OCI-LY3 (cell line): ENCODE results near the gene SLC9C2.
"Not testable (repeated sequence)": the region's sequence is repeated elsewhere in the genome, so short reads cannot be mapped to it uniquely, and the experiment has no call there.

Experiments
- H2AFZ ChIP-seq: fragments of 200-600, 300-600 bp; shearing (Covaris generic); 2 replicates; pipeline ENCODE4 v1.6.0; 2014; ENCODE audit warnings: antibody characterized with exemption, low read depth, low read length
- H3K27ac ChIP-seq: fragments of 200-600, 300-600 bp; sonication (generic); 2 replicates; pipeline ENCODE4 v1.5.1; 2014; ENCODE audit warnings: mild to moderate bottlenecking, low read length, moderate library complexity, mixed read lengths
- H3K27me3 ChIP-seq: fragments of 200-600, 300-600 bp; sonication (generic); 2 replicates; pipeline ENCODE4 v1.6.1; 2014; ENCODE audit warnings: low read depth, low read length, mixed read lengths
- H3K36me3 ChIP-seq: fragments of 200-600, 300-600 bp; sonication (generic); replicated peaks from 2 replicates; pipeline ENCODE3; 2014; ENCODE audit warnings: low read depth, low read length, mixed read lengths
- H3K4me1 ChIP-seq: fragments of 300-600, 200-600 bp; sonication (generic); 2 replicates; pipeline ENCODE4 v1.6.1; 2014; ENCODE audit warnings: low read length, mixed read lengths
- H3K4me2 ChIP-seq: fragments of 200-600, 300-600 bp; sonication (generic); 2 replicates; pipeline ENCODE4 v1.6.1; 2014; ENCODE audit warnings: low read length, mixed read lengths
- H3K4me3 ChIP-seq: fragments of 300-600, 200-600 bp; sonication (generic); 2 replicates; pipeline ENCODE4 v1.5.1; 2014; ENCODE audit warnings: antibody characterized with exemption, mild to moderate bottlenecking, low read length, moderate library complexity
- H3K79me2 ChIP-seq: fragments of 300-600, 200-600 bp; shearing (Covaris generic); 2 replicates; pipeline ENCODE4 v1.6.1; 2014; ENCODE audit warnings: mild to moderate bottlenecking, low read length, mixed read lengths
- H3K9ac ChIP-seq: fragments of 300-600, 200-600 bp; shearing (Covaris generic); 2 replicates; pipeline ENCODE4 v1.6.0; 2014; ENCODE audit warnings: mild to moderate bottlenecking, low read length, moderate library complexity
- H3K9me3 ChIP-seq: fragments of 200-600, 300-600 bp; shearing (Covaris generic); 2 replicates; pipeline ENCODE4 v1.6.1; 2014; ENCODE audit warnings: low read length, mixed read lengths; ENCODE audit not compliant: insufficient read depth
- H4K20me1 ChIP-seq: fragments of 200-600, 300-600 bp; sonication (generic); 2 replicates; pipeline ENCODE4 v1.6.1; 2016; ENCODE audit warnings: low read length, mixed read lengths; ENCODE audit not compliant: insufficient read depth
- CTCF ChIP-seq: fragments of 200-600, 300-600 bp; sonication (generic); IDR thresholded peaks from 2 replicates; pipeline ENCODE4 v1.5.1; 2014; ENCODE audit warnings: antibody characterized with exemption, low read length, low read depth
- EZH2phosphoT487 ChIP-seq: fragments of 200-600 bp; shearing (Covaris generic); IDR thresholded peaks from 2 replicates; pipeline ENCODE4 v1.6.1; 2018; ENCODE audit warnings: antibody characterized with exemption, mixed run types, low read depth

Gene SLC9C2

GRCh38 chr1:173608503-173609216 lies 5.8 kb upstream of the SLC9C2 start:
- H3K4me2 ChIP-seq: no peak overlapping the region
- no peak overlapping the region for H3K27ac ChIP-seq
- no peak overlapping the region for H3K4me3 ChIP-seq
- no peaks in the 10 kb centered on the region for H4K20me1 ChIP-seq
- peaks cover 8% of the 10 kb centered on the region; the same call in 1 of the 2 replicates for H3K9me3 ChIP-seq
- no peak for TF ChIP-seq CTCF
- no peak for TF ChIP-seq EZH2phosphoT487
- H3K27me3 ChIP-seq: no peaks in the 10 kb centered on the region
- peaks cover 6% of the 10 kb centered on the region for H3K4me1 ChIP-seq
- no peak overlapping the region for H3K9ac ChIP-seq
- H3K36me3 ChIP-seq: peaks cover 15% of the 10 kb centered on the region
- H3K79me2 ChIP-seq: no peaks in the 10 kb centered on the region
- no peak overlapping the region for H2AFZ ChIP-seq

GRCh38 chr1:173601588-173601987 lies 1.3 kb downstream of the SLC9C2 start:
- H3K27ac ChIP-seq: peak overlapping the region; percentile 72
- 0 out of 2 replicates have a peak, but pooled peaks cover 3% of the 10 kb centered on the region for H3K9me3 ChIP-seq
- peaks cover 7% of the 10 kb centered on the region for H3K36me3 ChIP-seq
- no peak for TF ChIP-seq CTCF
- no peak for TF ChIP-seq EZH2phosphoT487
- H4K20me1 ChIP-seq: no peaks in the 10 kb centered on the region
- no peaks in the 10 kb centered on the region for H3K79me2 ChIP-seq
- peak overlapping the region; percentile 62 for H3K4me3 ChIP-seq
- H2AFZ ChIP-seq: peak overlapping the region; percentile 79
- H3K27me3 ChIP-seq: no peaks in the 10 kb centered on the region
- peaks cover 38% of the 10 kb centered on the region for H3K4me1 ChIP-seq
- peak overlapping the region; percentile 46 for H3K9ac ChIP-seq
- peak overlapping the region; percentile 86 for H3K4me2 ChIP-seq

GRCh38 chr1:173596097-173596825 lies 6.6 kb downstream of the SLC9C2 start:
- H3K4me2 ChIP-seq: no peak overlapping the region
- peaks cover 7% of the 10 kb centered on the region for H3K4me1 ChIP-seq
- no peak overlapping the region for H2AFZ ChIP-seq
- TF ChIP-seq CTCF: no peak
- peaks cover 14% of the 10 kb centered on the region for H3K36me3 ChIP-seq
- H3K79me2 ChIP-seq: no peaks in the 10 kb centered on the region
- H3K27ac ChIP-seq: no peak overlapping the region
- H4K20me1 ChIP-seq: no peaks in the 10 kb centered on the region
- no peak overlapping the region for H3K4me3 ChIP-seq
- H3K9ac ChIP-seq: no peak overlapping the region
- no peaks in the 10 kb centered on the region for H3K27me3 ChIP-seq
- H3K9me3 ChIP-seq: peaks cover 11% of the 10 kb centered on the region; the same call in 1 of the 2 replicates

- not testable (repeated sequence) for H3K9me3 ChIP-seq, H3K9ac ChIP-seq, H2AFZ ChIP-seq, H3K27ac ChIP-seq, H3K79me2 ChIP-seq, H3K36me3 ChIP-seq, H3K4me3 ChIP-seq, H3K4me1 ChIP-seq, H3K27me3 ChIP-seq, H3K4me2 ChIP-seq, H4K20me1 ChIP-seq
These were observed 11.7 kb downstream of the SLC9C2 start for GRCh38 chr1:173591138-173591537.
